GM21576 (cell line): ENCODE data around the gene WDR5.

ENCODE experiments used
- ATAC-seq: cut with Tn5 transposase; IDR thresholded peaks from one replicate; pipeline ENCODE4 v1.9.1; 2021; ENCODE audit warnings: mild to moderate bottlenecking, moderate library complexity; ENCODE audit not compliant: unreplicated experiment

Gene WDR5

GRCh38 chr9:134186471-134187109 is 50.7 kb downstream of the WDR5 start:
- no peak for ATAC-seq

GRCh38 chr9:134187110-134187531 is 51.2 kb downstream of the WDR5 start:
- no peak for ATAC-seq

- ATAC-seq, result no peak
Measured at GRCh38 chr9:134187891-134188385, 52.1 kb downstream of the WDR5 start.

GRCh38 chr9:134188386-134189144 is 52.7 kb downstream of the WDR5 start:
- no peak for ATAC-seq

GRCh38 chr9:134189145-134189469 is 53.2 kb downstream of the WDR5 start:
- ATAC-seq, result no peak

GRCh38 chr9:134189470-134190231 is 53.8 kb downstream of the WDR5 start:
- ATAC-seq, result no peak

GRCh38 chr9:134190232-134191121 is 54.6 kb downstream of the WDR5 start:
- no peak for ATAC-seq

GRCh38 chr9:134191455-134192209 is 55.8 kb downstream of the WDR5 start:
- ATAC-seq, result no peak

GRCh38 chr9:134192311-134192950 is 56.5 kb downstream of the WDR5 start:
- ATAC-seq, result no peak

- no peak for ATAC-seq
Measured at GRCh38 chr9:134192951-134193731, 57.3 kb downstream of the WDR5 start.

GRCh38 chr9:134193912-134194535 is 58.1 kb downstream of the WDR5 start:
- ATAC-seq, result no peak

GRCh38 chr9:134195558-134195957 is 59.7 kb downstream of the WDR5 start:
- ATAC-seq, result no peak

- no peak for ATAC-seq
Measured at GRCh38 chr9:134196911-134197310, 61.0 kb downstream of the WDR5 start.

GRCh38 chr9:134198791-134199190 is 62.9 kb downstream of the WDR5 start:
- no peak for ATAC-seq

GRCh38 chr9:134200730-134201129 is 64.8 kb downstream of the WDR5 start:
- no peak for ATAC-seq

- ATAC-seq, result no peak
Measured at GRCh38 chr9:134203224-134203623, 67.3 kb downstream of the WDR5 start.

GRCh38 chr9:134204041-134204440 is 68.2 kb downstream of the WDR5 start:
- no peak for ATAC-seq

GRCh38 chr9:134204991-134205578 is 69.2 kb downstream of the WDR5 start:
- no peak for ATAC-seq
